Activated CD8-positive, alpha-beta memory T cell treated with anti-CD3 and anti-CD28 coated beads, Interleukin-2, amount 50 U/mL, for 48 hours (primary cell): ENCODE measurements around the gene RCC1.
"Not testable (repeated sequence)": the region's sequence is repeated elsewhere in the genome, so short reads cannot be mapped to it uniquely, and the experiment has no call there.

Experiments used
- DNase-seq: peaks from one replicate; pipeline ENCODE4 v3.0.0-alpha.2; 2020

The RCC1 gene

GRCh38 chr1:28505406-28506187 lies at the start of gene RCC1:
Gene RCC1, plus strand, starts transcription at chr1:28506043. Its CDS starts 23,824 bp downstream, at chr1:28529867.
- peak; percentile 94 for DNase-seq

- DNase-seq = no peak
Observed at GRCh38 chr1:28456078-28456477, 49.8 kb upstream of the RCC1 start.

GRCh38 chr1:28457678-28458077 lies 48.2 kb upstream of the RCC1 start:
- no peak for DNase-seq

- DNase-seq = no peak
Observed at GRCh38 chr1:28458237-28459228, 47.3 kb upstream of the RCC1 start.

- no peak for DNase-seq
Observed at GRCh38 chr1:28466226-28466778, 39.5 kb upstream of the RCC1 start.

GRCh38 chr1:28470146-28470545 lies 35.7 kb upstream of the RCC1 start:
- DNase-seq = no peak

- DNase-seq = not testable (repeated sequence)
Observed at GRCh38 chr1:28479497-28479896, 26.3 kb upstream of the RCC1 start.

- no peak for DNase-seq
Observed at GRCh38 chr1:28480308-28480707, 25.5 kb upstream of the RCC1 start.

GRCh38 chr1:28482138-28482537 lies 23.7 kb upstream of the RCC1 start:
- no peak for DNase-seq

GRCh38 chr1:28482702-28483101 lies 23.1 kb upstream of the RCC1 start:
- DNase-seq = no peak

GRCh38 chr1:28494737-28495136 lies 11.1 kb upstream of the RCC1 start:
- DNase-seq = no peak

- DNase-seq = no peak
Observed at GRCh38 chr1:28499553-28499952, 6.3 kb upstream of the RCC1 start.

GRCh38 chr1:28501925-28502324 lies 3.9 kb upstream of the RCC1 start:
- no peak for DNase-seq

GRCh38 chr1:28503117-28503516 lies 2.7 kb upstream of the RCC1 start:
- no peak for DNase-seq

- DNase-seq = peak; percentile 75
Observed at GRCh38 chr1:28506907-28507246, 1.0 kb downstream of the RCC1 start.

- DNase-seq = peak; percentile 83
Observed at GRCh38 chr1:28507247-28507645, 1.4 kb downstream of the RCC1 start.

GRCh38 chr1:28507646-28508434 lies 2.0 kb downstream of the RCC1 start:
- DNase-seq = peak; percentile 79

- peak; percentile 82 for DNase-seq
Observed at GRCh38 chr1:28508435-28508754, 2.6 kb downstream of the RCC1 start.

GRCh38 chr1:28509705-28510272 lies 3.9 kb downstream of the RCC1 start:
- peak; percentile 83 for DNase-seq

GRCh38 chr1:28510273-28510969 lies 4.6 kb downstream of the RCC1 start:
- DNase-seq = peak; percentile 86

- peak; percentile 72 for DNase-seq
Observed at GRCh38 chr1:28510970-28511440, 5.2 kb downstream of the RCC1 start.
